Fibroblast of peridontal ligament (primary cell): ENCODE measurements around the gene NCAPH2.
"Not testable (repeated sequence)": the region's sequence is repeated elsewhere in the genome, so short reads cannot be mapped to it uniquely, and the experiment has no call there.

ENCODE experiments used
- DNase-seq: peaks from one replicate; pipeline ENCODE4 v3.0.0-alpha.2; 2010; ENCODE audit errors: extremely low read depth

NCAPH2 gene

GRCh38 chr22:50519151-50519550, 11.1 kb downstream of the NCAPH2 start:
- no peak for DNase-seq

GRCh38 chr22:50520184-50520583, 12.2 kb downstream of the NCAPH2 start:
- not testable (repeated sequence) for DNase-seq

- no peak for DNase-seq
Observed at GRCh38 chr22:50520826-50521453, 12.9 kb downstream of the NCAPH2 start.

GRCh38 chr22:50521710-50522109, 13.7 kb downstream of the NCAPH2 start:
- DNase-seq, result no peak

- DNase-seq, result no peak
Observed at GRCh38 chr22:50522208-50522805, 14.3 kb downstream of the NCAPH2 start.

GRCh38 chr22:50522806-50523438, 14.9 kb downstream of the NCAPH2 start:
- DNase-seq, result no peak

- no peak for DNase-seq
Observed at GRCh38 chr22:50523458-50523805, 15.4 kb downstream of the NCAPH2 start.

- DNase-seq, result no peak
Observed at GRCh38 chr22:50523806-50524675, 16.0 kb downstream of the NCAPH2 start.

- DNase-seq, result no peak
Observed at GRCh38 chr22:50524676-50525103, 16.7 kb downstream of the NCAPH2 start.

- peak; percentile 94 for DNase-seq
Observed at GRCh38 chr22:50525104-50525857, 17.3 kb downstream of the NCAPH2 start, which contains the start of gene SCO2. Gene SCO2 (minus strand): TSS chr22:50525598. CDS start chr22:50524411, 1,187 bp downstream.

GRCh38 chr22:50525858-50526107, 17.8 kb downstream of the NCAPH2 start:
- no peak for DNase-seq

GRCh38 chr22:50526108-50526833, 18.2 kb downstream of the NCAPH2 start:
- peak; percentile 59 for DNase-seq

GRCh38 chr22:50526834-50527801, 19.1 kb downstream of the NCAPH2 start:
- no peak for DNase-seq

- no peak for DNase-seq
Observed at GRCh38 chr22:50527921-50528681, 20.1 kb downstream of the NCAPH2 start.

- no peak for DNase-seq
Observed at GRCh38 chr22:50528682-50529415, 20.8 kb downstream of the NCAPH2 start.

GRCh38 chr22:50529416-50529896, 21.4 kb downstream of the NCAPH2 start:
- no peak for DNase-seq

GRCh38 chr22:50529897-50530579, 22.0 kb downstream of the NCAPH2 start, which contains the start of gene TYMP:
Gene TYMP (minus strand): TSS chr22:50530012. CDS start chr22:50529709, 303 bp downstream.
- DNase-seq, result peak; percentile 71

- DNase-seq, result no peak
Observed at GRCh38 chr22:50530580-50530876, 22.5 kb downstream of the NCAPH2 start.
